GM10266 (cell line): ENCODE results near the gene FBXW4.

Experiments used
- DNase-seq: peaks from one replicate; pipeline ENCODE4 v3.0.0; 2012; ENCODE audit errors: extremely low spot score
- TF ChIP-seq, protein P1 (sequence below): IDR thresholded peaks from 2 replicates; pipeline ENCODE4 v1.5.1; 2012; ENCODE audit warnings: mild to moderate bottlenecking, low read depth; ENCODE audit not compliant: control insufficient read depth, insufficient read depth; ENCODE audit errors: missing control alignments

Gene FBXW4

DNA sequence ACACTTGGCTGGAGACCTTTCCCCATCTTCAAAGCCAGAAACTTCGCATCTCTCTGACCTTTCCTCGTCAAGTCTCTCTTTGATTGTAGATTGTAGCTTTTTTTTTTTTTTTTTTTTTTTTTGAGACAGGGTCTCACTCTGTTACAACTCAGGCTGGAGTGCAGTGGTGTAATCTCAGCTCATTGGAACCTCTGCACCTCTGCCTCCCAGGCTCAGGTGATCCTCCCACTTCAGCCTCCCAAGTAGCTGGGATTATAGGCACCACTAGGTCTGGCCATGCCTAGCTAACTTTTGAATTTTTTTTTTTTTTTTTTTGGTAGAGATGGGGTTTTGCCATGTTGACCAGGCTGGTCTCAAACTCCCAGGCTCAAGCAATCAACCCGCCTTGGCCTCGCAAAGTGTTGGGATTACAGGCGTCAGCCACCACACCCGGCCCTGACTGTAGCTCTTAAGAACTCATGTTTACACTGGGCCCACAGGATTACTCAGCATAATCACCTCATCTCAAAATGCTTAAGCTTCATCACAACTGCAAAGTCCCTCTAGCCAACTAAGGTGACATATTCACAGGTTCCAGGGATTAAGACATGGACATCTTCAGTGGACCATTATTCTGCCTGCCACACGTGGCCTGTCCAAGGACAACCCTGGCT lies 118.6 kb downstream of the FBXW4 start:
- TF ChIP-seq, protein P1, sequence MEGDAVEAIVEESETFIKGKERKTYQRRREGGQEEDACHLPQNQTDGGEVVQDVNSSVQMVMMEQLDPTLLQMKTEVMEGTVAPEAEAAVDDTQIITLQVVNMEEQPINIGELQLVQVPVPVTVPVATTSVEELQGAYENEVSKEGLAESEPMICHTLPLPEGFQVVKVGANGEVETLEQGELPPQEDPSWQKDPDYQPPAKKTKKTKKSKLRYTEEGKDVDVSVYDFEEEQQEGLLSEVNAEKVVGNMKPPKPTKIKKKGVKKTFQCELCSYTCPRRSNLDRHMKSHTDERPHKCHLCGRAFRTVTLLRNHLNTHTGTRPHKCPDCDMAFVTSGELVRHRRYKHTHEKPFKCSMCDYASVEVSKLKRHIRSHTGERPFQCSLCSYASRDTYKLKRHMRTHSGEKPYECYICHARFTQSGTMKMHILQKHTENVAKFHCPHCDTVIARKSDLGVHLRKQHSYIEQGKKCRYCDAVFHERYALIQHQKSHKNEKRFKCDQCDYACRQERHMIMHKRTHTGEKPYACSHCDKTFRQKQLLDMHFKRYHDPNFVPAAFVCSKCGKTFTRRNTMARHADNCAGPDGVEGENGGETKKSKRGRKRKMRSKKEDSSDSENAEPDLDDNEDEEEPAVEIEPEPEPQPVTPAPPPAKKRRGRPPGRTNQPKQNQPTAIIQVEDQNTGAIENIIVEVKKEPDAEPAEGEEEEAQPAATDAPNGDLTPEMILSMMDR = no peak
- DNase-seq = no peak

DNA sequence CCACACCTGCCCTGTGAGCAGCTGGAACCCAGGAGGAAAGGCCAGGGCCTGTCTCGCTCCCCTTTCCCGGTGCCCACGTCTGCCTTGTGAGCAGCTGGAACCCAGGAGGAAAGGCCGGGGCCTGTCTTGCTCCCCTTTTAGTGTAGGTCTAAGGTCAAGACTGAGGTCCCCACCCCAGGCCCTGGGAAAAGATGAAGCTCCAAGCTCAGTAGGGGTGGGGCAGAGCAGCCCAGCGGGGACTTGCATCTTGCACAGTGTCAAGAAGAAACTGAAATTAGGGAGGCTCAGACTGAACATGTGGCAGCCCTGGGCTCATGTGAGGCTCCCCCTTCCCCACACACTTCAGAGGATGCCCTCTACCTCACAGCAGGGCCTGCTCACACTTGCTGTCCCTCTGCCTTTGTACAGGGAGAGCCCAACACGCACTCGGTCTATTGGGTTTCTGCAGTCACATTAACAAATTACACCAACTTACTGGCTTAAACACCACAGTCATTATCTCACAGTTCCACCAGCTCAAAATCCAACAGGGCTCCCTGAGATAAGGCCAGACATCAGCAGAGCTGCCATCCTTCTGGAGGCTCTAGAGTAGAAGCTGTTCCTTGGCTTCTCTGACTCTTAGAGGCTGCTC lies 119.3 kb downstream of the FBXW4 start:
- TF ChIP-seq, protein P1 = no peak
- no peak for DNase-seq

DNA sequence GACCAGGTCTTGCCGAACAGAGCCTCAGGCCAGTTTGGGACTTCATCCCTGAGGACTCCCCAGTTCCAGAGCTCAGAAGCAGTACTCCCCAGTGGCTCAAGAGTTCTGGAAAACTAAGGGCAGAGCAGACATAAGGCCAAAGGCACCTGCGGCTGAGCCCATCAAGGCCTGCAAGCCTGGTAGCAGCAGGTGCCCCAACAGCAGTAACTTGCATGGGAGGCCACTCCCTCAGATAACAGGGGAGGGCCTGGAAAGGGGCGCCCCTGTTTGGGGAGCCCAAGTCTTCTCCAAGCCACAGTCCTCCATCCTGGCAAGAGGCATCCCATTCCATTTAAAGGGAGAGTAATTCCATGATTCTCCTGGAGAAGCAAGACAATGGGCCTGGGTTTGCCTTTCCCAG lies 119.9 kb downstream of the FBXW4 start:
- TF ChIP-seq, protein P1 = no peak
- no peak for DNase-seq

DNA sequence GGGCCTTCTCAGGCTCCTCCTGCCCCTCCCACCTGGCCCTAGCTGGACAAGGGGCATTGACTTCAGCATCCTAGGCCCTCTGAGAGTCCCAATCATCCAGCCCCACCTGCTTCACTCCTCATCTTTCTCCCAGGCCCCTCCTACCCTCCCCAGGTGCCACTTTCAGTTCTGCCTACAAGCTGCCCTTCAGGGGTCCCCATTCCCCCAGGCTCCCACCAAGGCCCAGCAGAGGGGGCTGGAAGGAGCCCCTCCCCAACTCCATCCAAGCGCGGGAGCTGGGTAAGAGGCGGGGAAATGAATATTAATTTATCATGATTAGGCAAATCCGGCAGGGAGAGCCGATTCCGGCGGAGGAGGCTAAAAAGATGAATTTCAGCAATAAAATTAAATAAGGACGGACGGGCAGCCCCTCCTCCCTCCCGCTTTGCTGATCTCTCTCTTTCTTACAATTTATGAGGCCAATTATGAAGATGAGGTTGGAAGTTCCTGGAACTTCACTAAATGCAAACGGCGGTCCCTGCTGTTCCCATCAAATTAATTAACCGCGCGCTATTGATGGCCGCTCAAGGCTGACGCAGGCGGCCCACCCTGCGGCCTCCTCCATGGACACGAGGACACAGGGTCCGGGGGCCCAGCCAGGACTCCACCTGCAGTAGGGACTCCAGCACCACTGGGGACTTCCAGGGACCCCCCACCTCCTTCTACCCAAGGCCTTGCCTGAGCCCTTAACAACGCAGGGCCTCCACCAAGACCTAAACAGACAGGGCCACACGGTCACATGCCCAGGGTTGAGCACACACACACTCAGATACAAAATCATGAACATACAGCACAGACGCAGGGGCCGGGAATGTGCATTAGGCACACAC lies 120.9 kb downstream of the FBXW4 start:
- TF ChIP-seq, protein P1 = no peak
- DNase-seq = no peak

DNA sequence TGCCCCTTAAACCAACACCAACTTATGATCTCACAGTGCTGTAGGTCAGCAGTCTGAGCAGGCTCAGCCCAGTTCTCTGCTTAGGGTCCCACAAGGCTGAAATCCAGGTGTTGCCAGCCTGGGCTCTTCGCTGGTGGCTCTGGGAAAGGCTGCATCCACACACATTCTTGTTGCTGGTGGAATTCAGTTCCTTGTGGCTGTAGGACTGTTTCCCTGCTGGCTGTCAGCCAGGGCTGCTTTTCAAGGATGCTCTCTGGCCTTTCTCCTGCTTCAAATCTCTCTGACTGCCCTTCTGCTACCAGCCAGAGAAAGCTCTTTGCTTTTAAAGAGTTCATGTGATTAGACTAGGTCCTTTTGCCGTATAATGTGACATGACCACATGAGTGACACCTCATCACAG lies 122.2 kb downstream of the FBXW4 start:
- DNase-seq = no peak
- TF ChIP-seq, protein P1 = no peak

DNA sequence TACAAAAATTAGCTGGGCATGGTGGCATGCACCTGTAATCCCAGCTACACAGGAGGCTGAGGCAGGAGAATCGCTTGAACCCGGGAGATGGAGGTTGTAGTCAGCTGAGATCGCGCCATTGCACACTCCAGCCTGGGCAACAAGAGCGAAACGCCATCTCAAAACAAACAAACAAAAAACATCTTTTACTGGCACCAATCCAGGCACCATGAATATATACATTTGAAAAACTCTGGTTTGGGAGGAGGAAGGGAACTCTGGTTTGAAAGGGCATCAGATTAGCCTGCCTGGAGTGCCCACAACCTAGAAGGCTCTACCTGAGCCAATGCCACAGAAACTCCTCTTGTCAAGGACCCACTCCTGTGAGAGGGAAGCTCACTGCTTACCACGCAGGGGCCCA lies 122.8 kb downstream of the FBXW4 start:
- DNase-seq = no peak
- TF ChIP-seq, protein P1 = no peak
